KBM-7 (cell line): ENCODE results near the gene ALOX12B.
"Not testable (repeated sequence)": the region's sequence is repeated elsewhere in the genome, so short reads cannot be mapped to it uniquely, and the experiment has no call there.

Experiments used
- DNase-seq: peaks from one replicate; pipeline ENCODE4 v3.0.0-alpha.2; 2015
- in situ Hi-C: fragments of 300-500 bp; cut with MboI; formaldehyde crosslinking; loops from 2 replicates; pipeline ENCODE4 v1.14.3; 2020; ENCODE audit warnings: low sequenced_read_pairs, low pct_unique_long_range_greater_than_20kb, mixed read lengths

Gene ALOX12B

GRCh38 chr17:8095361-8095760, 7.8 kb upstream of the ALOX12B start:
- no peak for DNase-seq
- in situ Hi-C loops: loop anchor here (25.0 kb wide), 1 partner anchor 667 kb away; the partner anchor contains the start of gene SPDYE4

GRCh38 chr17:8091033-8091687, 3.6 kb upstream of the ALOX12B start:
- DNase-seq: peak; percentile 32
- in situ Hi-C loops: loop anchor here (25.0 kb wide), 1 partner anchor 671 kb away; the partner anchor contains the start of gene SPDYE4

GRCh38 chr17:8089728-8090127, 2.2 kb upstream of the ALOX12B start:
- no peak for DNase-seq
- in situ Hi-C loops: loop anchor here (25.0 kb wide), 1 partner anchor 673 kb away; the partner anchor contains the start of gene SPDYE4

- in situ Hi-C loops: loop anchor here (25.0 kb wide), 1 partner anchor 674 kb away; the partner anchor contains the start of gene SPDYE4
- DNase-seq: no peak
Measured at GRCh38 chr17:8087952-8088230, 375 bp upstream of the ALOX12B start.

GRCh38 chr17:8084250-8084649, 3.3 kb downstream of the ALOX12B start:
- in situ Hi-C loops: loop anchor here (25.0 kb wide), 1 partner anchor 678 kb away; the partner anchor contains the start of gene SPDYE4
- DNase-seq: no peak

- in situ Hi-C loops: loop anchor here (25.0 kb wide), 1 partner anchor 680 kb away; the partner anchor contains the start of gene SPDYE4
- DNase-seq: no peak
Measured at GRCh38 chr17:8082292-8082691, 5.2 kb downstream of the ALOX12B start.

GRCh38 chr17:8081876-8082275, 5.6 kb downstream of the ALOX12B start:
- DNase-seq: no peak
- in situ Hi-C loops: loop anchor here (25.0 kb wide), 1 partner anchor 680 kb away; the partner anchor contains the start of gene SPDYE4

- DNase-seq: no peak
- in situ Hi-C loops: loop anchor here (25.0 kb wide), 1 partner anchor 681 kb away; the partner anchor contains the start of gene SPDYE4
Measured at GRCh38 chr17:8080799-8081219, 6.7 kb downstream of the ALOX12B start.

GRCh38 chr17:8080208-8080798, 7.2 kb downstream of the ALOX12B start:
- DNase-seq: no peak
- in situ Hi-C loops: loop anchor here (25.0 kb wide), 1 partner anchor 682 kb away; the partner anchor contains the start of gene SPDYE4

- in situ Hi-C loops: loop anchor here (25.0 kb wide), 1 partner anchor 683 kb away; the partner anchor contains the start of gene SPDYE4
- DNase-seq: peak; percentile 93
Measured at GRCh38 chr17:8079291-8080207, 8.0 kb downstream of the ALOX12B start.

GRCh38 chr17:8077939-8078338, 9.6 kb downstream of the ALOX12B start:
- not testable (repeated sequence) for DNase-seq
- in situ Hi-C loops: loop anchor here (25.0 kb wide), 1 partner anchor 684 kb away; the partner anchor contains the start of gene SPDYE4

GRCh38 chr17:8076502-8077266, 10.8 kb downstream of the ALOX12B start:
- in situ Hi-C loops: loop anchor here (25.0 kb wide), 1 partner anchor 686 kb away; the partner anchor contains the start of gene SPDYE4
- DNase-seq: no peak

GRCh38 chr17:8075574-8076342, 11.8 kb downstream of the ALOX12B start:
- in situ Hi-C loops: loop anchor here (25.0 kb wide), 1 partner anchor 687 kb away; the partner anchor contains the start of gene SPDYE4
- DNase-seq: no peak

- in situ Hi-C loops: loop anchor here (25.0 kb wide), 1 partner anchor 687 kb away; the partner anchor contains the start of gene SPDYE4
Measured at GRCh38 chr17:8075081-8075480, 12.4 kb downstream of the ALOX12B start.

GRCh38 chr17:8074554-8074953, 13.0 kb downstream of the ALOX12B start:
- DNase-seq: no peak
- in situ Hi-C loops: no loop called here

More at GRCh38 chr17:8075081-8075480, 12.4 kb downstream of the ALOX12B start:
- DNase-seq: no peak

GRCh38 chr17:8073627-8074484, 13.7 kb downstream of the ALOX12B start:
- in situ Hi-C loops: no loop called here
- peak; percentile 76 for DNase-seq
